Suppressor macrophage treated with lipopolysaccharide for 4 hours (primary cell): ENCODE measurements around the gene FSD1.

Experiments used
- DNase-seq: peaks from one replicate; pipeline ENCODE4 v3.0.0-alpha.2; 2020

The FSD1 gene

DNA sequence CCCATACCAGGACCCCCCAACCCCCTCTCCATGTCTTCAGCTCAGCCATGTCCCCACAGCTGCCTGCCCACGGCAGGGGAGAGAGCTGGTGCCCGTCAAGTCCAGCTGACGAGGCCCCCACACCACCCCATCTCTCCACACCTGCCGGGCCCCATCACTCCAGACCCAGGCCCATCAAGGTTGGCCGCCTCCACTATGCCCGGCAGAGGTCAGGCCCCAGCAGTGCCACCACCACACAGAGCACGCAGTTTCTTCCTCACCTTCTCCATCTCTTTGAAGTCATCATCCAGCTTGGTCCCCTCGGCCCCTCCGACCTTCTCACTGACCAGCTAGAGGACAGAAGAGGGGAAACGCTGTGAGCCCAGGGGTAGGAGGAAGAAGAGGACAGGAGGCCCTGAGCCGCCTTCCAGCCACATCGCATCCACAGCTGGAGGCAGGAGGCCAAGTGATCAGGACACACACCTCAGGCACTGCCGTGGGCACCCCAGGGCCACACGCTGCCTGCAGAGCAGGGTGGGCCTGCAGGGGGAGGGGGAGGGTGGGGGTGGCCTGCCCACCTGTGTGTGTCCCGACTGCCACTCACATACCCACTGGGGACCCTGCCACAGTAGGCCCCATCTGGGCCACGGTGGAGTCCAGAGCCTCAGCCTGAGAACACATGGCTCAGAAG, 62.4 kb downstream of the FSD1 start:
- DNase-seq: no peak

- no peak for DNase-seq
Observed at GRCh38 chr19:4367336-4367723, 62.9 kb downstream of the FSD1 start.

- DNase-seq: peak; percentile 25
Observed at GRCh38 chr19:4367781-4368127, 63.4 kb downstream of the FSD1 start.

DNA sequence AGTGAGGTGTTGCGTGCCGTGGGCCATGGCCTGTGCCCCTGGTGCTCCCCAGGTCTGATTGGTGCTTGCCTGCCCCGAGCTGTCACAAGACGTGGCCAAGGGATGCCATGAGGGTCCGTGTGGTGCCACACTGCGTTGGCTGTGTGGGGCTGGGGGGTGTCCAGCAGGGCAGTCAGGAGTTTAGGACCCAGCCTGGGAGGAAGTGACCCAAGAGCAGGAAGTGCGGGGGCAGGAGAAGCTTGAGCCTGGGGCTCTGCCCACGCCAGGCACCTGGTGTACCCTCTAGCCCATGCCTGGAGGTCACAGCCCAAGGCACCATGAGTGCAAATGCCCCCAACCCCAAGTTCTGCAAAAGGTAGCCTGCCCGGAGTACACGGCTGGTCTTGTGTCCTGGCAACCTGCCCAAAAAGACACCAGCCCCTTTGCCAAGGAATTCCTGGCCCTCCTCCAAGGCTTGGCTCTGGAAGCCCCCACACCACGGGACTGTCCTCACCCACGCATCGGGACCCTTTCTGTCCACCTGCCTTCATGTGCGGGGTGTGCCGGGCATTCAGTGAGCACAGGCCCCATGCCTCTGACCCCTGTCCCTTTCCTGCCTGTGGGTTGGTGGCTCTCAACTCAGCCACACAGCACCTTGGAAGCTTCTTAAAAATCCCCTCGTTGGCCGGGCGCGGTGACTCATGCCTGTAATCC, 63.9 kb downstream of the FSD1 start:
- DNase-seq: peak; percentile 27

DNA sequence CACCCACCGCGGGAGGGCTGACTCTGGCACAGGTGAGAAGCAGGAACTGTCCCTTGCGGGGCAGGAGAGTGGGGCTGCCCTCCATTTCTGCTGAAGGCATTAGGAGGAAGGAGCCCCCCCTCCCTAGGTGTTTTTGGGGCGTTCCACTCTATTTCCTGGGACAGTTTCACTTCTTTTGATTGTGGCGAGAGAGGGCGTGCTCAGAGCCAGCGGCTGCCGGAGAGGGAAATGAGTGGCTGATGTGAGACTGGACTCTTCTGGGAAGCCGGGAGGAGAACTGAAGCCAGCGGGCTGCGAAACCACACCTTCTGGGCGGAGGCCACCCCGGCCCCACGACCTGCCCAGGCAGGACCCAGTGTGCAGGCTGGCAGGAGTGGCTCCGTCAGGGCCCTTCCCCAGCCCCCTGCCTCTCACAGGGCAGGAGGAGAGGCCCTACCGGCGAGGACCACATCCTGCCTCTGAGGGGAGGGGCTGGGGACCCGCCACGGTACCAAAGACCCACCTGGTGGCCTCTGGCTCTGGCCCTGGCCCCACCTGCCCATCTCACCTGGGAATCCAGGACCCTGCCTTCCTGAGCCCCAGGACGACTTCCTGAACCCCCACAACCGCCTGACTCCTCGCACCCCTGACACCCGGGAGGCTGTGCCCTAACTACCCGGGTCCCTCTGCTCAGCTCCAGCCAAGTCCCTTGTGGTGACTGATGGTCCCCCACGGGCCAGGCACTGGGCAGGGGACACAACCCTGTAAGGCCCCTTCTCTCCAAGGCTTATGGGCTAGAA, 64.9 kb downstream of the FSD1 start:
- DNase-seq: peak; percentile 90

DNA sequence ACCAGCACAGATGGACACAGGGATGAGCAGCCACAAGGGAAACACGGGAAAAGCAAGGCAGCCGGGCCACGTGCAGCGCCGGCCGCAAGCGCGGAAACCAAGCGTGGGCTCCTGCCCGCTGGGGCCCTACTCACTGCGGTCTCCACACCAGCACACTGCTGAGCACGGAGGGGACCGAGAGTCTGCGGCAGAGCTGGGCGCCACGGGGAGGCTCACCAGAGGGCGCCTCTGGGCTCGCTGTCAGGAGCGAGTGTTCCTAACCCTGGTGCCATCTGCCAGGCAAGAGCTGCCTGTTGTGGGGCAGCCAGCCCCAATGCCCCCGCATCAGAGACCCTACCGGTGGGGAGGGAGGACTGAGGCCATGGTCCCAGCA, 65.5 kb downstream of the FSD1 start:
- DNase-seq: peak; percentile 84

DNA sequence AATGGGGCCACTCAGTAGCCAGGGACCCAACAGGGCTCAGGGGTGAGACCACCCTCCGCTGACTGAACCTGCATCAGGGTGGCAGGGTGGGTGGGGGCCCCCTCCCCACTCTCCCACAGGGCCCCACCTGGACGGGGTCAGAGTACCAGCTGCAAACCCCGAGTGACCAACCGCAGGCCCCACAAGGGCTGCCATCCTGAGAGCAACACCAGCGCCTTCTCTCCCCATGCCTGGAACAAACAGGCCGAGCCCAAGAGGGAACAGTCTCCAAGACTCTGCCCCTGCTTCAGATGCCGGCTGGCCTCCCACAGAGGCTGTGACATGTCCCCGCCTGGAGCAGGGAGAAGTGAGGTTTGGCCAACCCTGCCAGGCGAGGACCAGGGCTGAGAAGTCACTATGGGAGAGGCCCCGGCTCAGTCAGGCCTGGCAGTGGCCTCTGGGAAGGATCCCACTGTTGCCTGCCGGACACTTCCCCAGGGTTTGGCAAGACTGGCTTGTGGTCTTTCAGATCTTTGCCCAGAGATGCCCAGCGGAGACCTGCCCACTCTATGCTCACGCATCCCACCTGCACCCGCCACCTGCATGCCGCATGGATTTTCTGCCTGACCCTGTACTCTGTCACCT, 66.1 kb downstream of the FSD1 start:
- no peak for DNase-seq

DNA sequence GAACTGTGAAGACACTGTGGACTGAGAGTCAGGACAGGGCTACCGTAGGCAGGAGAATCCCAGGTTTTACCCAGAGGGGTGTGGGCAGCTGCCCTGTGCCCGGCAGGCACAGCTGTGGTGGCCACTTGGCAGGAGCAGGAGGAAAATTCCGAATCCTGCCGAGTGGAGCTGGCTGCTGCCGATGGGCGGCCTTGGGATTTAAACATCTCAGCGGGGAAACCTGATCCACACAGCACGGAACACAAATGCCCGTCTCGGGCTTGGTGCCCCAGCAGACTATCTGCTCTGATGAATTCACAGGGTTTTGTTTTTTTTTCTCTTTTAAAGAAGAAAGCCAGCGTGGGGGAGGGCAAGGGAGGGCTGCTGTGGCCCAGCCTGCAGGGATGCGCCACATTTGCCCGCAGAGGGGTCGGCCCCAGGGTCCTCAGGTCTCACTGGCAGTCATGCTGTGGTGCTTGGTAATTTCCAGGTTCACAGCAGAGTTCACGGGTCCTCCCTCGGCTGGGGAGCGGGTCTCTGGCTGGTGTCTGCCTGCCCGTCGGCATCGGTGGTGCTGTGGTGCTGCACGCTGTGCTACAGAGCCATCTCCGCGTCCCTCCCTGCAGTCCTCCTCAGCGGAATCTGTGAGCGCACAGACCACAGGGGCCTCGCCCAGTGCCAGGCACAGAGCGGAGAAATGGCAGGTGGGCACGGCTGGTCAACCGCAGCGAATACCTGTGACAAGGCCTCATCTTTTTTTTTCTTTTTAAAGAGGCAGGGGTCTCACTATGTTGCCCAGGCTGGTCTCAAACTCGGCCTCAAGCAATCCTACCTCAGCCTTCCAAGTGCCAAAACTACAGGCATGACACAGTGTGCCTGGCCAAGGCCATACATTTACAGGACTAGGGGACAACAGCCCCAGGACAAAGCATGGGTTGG, 67.1 kb downstream of the FSD1 start:
- no peak for DNase-seq

DNA sequence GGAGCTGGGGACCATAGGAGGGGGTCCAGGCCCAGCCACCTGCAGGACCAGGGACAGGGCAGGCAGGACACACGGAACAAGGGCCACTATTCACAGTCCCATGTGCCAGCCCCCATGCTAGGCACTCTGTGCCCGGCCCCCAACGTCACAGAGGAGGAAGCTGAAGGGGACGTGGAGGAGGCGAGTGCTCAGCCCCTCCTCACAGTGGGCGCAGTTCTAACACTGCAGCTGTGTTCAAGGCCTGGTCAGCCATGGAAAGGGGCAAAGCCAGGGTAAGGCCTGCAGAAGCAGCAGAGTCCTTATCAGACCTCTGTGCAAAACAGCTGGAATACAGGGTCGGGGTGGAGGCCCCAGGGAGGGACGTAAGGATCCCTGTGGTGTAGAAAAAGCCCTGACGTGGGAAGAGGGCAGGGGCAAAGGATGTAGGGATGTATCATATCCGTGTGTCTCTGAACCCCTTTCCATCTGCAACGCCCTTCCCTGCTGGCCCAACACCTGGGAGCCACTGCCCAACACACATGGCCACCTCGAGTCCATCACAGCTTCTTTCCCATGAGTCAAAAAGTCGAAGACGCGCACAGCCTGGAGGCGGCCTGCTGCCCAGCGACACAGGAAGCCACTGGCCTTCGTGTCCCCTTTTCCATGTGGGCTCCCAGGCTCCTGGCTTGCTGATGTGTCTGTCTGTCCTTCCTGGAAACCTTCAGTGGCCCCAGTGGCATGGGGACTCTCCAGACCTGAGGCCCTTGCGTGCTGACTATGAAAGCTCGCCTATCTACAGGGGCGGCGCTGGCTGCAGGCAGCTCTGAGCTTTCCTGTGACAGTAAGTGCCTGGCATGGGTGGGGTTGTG, 68.0 kb downstream of the FSD1 start:
- no peak for DNase-seq

DNA sequence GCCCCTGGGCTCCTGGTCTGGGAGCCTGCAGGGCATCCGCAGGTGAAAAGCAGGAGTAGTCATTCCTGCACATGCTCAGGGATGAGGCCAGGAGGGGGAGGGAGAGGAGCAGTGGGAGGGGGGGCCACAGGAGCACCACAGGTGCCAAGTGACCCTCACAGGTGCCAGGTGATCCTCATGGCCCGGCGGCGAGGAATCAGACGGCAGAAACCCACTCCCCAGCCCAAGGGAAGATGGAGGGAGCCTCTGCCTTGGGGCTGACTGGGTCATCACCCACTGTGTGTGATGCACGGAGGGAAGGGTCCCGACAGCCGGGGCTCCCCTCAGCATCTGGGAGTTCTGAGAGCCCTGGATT, 68.6 kb downstream of the FSD1 start:
- no peak for DNase-seq
